B cell (primary cell): Measurements from ENCODE around the gene SHH.

ENCODE experiments used
- EZH2 ChIP-seq: IDR thresholded peaks from 2 replicates; pipeline ENCODE4 v1.6.1; 2012; ENCODE audit warnings: borderline replicate concordance, low read depth, mild to moderate bottlenecking, moderate library complexity, low read length; ENCODE audit not compliant: insufficient read depth, poor library complexity, severe bottlenecking
- TF ChIP-seq, protein P1 (sequence below): fragments of 200-600 bp; IDR thresholded peaks from one replicate; pipeline ENCODE4 v1.8.0; 2022; ENCODE audit warnings: antibody characterized with exemption, mild to moderate bottlenecking

GRCh38 chr7:155847821-155848435, 35.7 kb upstream of the SHH start:
- no peak for TF ChIP-seq EZH2
- TF ChIP-seq, protein P1, sequence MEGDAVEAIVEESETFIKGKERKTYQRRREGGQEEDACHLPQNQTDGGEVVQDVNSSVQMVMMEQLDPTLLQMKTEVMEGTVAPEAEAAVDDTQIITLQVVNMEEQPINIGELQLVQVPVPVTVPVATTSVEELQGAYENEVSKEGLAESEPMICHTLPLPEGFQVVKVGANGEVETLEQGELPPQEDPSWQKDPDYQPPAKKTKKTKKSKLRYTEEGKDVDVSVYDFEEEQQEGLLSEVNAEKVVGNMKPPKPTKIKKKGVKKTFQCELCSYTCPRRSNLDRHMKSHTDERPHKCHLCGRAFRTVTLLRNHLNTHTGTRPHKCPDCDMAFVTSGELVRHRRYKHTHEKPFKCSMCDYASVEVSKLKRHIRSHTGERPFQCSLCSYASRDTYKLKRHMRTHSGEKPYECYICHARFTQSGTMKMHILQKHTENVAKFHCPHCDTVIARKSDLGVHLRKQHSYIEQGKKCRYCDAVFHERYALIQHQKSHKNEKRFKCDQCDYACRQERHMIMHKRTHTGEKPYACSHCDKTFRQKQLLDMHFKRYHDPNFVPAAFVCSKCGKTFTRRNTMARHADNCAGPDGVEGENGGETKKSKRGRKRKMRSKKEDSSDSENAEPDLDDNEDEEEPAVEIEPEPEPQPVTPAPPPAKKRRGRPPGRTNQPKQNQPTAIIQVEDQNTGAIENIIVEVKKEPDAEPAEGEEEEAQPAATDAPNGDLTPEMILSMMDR = no peak
